Right lobe of liver (tissue), 4 donors: ENCODE measurements around the gene TGM2.

ENCODE experiments used
- POLR2A ChIP-seq: fragments of 450-650 bp; IDR thresholded peaks from one replicate; pipeline ENCODE4 v1.6.1; 2017; ENCODE audit warnings: antibody characterized with exemption, mild to moderate bottlenecking
- TF ChIP-seq, protein P1 (sequence below), 4 donors: fragments of 200-600 bp in 3 of 4; fragments of 450-650 bp in 1 of 4; IDR thresholded peaks; one replicate each; pipeline versions ENCODE4 v1.5.1 to v1.8.0; 2016 to 2022; ENCODE audit warnings: antibody characterized with exemption in 4 of 4, mild to moderate bottlenecking in 2 of 4
- donor health status: DM: no; HTN: no; CAD: no.
- donor health status: DM: no; HTN: no; CAD: no.
- donor health status: DM: no; HTN: yes; CAD: no.

DNA sequence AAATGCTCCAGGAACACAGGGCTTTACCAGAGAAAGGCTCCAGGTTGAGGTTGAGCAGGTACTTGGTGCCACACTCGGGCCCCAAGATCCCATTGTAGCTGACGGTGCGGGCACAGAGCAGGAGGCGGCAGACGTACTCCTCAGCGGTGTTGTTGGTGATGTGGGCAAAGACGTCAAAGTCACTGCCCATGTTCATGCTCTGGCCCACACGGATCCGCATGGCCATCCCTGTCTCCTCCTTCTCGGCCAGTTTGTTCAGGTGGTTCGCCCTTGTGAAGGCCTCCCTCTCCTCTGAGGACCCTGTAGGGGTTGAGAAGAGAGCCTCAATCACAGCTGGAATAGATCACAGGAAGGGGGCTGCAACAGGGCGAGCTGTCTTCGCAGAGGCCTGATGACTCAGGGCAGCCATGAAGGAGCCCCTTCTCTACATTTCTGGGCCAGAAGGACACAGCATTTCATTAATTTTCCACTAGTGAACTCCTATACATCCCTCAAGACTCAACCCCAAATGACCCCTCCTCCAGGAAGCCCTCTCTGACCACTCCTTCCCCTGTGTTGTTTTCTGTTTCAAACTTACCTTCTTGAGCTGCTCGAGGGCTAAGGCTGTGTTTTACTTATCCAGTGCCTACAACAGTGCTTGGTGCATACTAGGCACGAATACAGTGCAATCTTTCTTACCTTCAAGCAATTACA is 26.8 kb downstream of the TGM2 start:
- TF ChIP-seq, protein P1, sequence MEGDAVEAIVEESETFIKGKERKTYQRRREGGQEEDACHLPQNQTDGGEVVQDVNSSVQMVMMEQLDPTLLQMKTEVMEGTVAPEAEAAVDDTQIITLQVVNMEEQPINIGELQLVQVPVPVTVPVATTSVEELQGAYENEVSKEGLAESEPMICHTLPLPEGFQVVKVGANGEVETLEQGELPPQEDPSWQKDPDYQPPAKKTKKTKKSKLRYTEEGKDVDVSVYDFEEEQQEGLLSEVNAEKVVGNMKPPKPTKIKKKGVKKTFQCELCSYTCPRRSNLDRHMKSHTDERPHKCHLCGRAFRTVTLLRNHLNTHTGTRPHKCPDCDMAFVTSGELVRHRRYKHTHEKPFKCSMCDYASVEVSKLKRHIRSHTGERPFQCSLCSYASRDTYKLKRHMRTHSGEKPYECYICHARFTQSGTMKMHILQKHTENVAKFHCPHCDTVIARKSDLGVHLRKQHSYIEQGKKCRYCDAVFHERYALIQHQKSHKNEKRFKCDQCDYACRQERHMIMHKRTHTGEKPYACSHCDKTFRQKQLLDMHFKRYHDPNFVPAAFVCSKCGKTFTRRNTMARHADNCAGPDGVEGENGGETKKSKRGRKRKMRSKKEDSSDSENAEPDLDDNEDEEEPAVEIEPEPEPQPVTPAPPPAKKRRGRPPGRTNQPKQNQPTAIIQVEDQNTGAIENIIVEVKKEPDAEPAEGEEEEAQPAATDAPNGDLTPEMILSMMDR (IDR thresholded peaks at IDR 0.05): no peak
- TF ChIP-seq POLR2A: peak; percentile 24
